ENCODE data around the gene ANKRD52. TPM values are rescaled to one million over a fixed set of nuclear protein-coding genes. Genes with fewer than 3 reads are reported as not detected.

Gene ANKRD52
- total and polyA plus RNA-seq, 2 of the 8 experiments (the other 6 are each of a cell fraction or from before 2014, with no cell fraction given) = 14.0 to 36.3 TPM

DNA sequence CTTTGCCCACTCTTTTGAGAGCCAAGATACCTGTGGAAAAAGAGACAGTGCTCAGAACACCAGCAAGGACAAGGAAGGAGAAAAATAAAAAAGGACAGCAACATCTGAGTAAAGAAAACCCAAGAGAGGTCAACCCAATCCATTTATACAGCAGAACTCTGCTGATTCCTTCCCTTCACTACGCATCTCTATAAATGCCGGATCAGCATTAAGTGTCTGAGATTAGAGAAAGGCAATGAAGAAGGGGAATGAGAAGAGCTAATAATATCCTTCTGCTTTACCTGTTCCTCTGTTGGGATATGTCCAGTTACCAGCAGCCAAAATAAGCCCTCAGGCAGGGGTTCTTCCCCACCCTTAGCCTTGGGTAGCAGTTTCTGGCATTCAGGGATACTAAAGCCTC, 24.4 kb upstream of the ANKRD52 start:
- no peak overlapping the region for H2BK20ac ChIP-seq (ENCODE audit: low read length)
- H3K23ac ChIP-seq (ENCODE audit: insufficient read length) = no peak overlapping the region
- no peak overlapping the region for H3K14ac ChIP-seq (ENCODE audit: insufficient read length)
- no peak overlapping the region for H3K4ac ChIP-seq (replicated peaks; ENCODE audit: insufficient read length, low read depth, low read length)
- H2BK15ac ChIP-seq (ENCODE audit: low read length) = no peak overlapping the region
- H3K4me3 ChIP-seq (ENCODE audit: extremely low read depth in 1 of 4, insufficient read depth in 2 of 4, low read depth in 3 of 4, low read length in 4 of 4) = no peak overlapping the region
- no peak overlapping the region for H3K56ac ChIP-seq (replicated peaks; ENCODE audit: insufficient read length, low read depth, low read length)
- DNase-seq (ENCODE audit: low read depth in 1 of 2, low spot score in 2 of 2) = no peak
- 93% methylated on average over 2 of the region's 2 CpGs; no CpG with 5 or more reads in 1 of the 2 experiments for WGBS, 2 experiments (ENCODE audit: extremely low coverage in 1 of 2, insufficient coverage in 1 of 2, insufficient read length in 1 of 2, insufficient replicate concordance in 2 of 2, low coverage in 1 of 2, low lambda C conversion rate in 2 of 2, missing lambda C conversion rate in 1 of 2)
- POLR2A ChIA-PET (ENCODE audit: partially characterized antibody) = interaction anchor here (0.7 to 2.7 kb wide), 4 partner anchors 12 to 28 kb away, joined by 3 to 8 read pairs (median 5); no protein-coding TSS in a partner anchor
- peaks cover 14 to 66% (median 51%) of the 10 kb centered on the region in 4 experiments; a peak in 7 of 8 replicates for H3K36me3 ChIP-seq (ENCODE audit: control insufficient read depth in 2 of 4, insufficient read depth in 4 of 4, low read length in 3 of 4)
- no peak overlapping the region for H2BK120ac ChIP-seq (replicated peaks; ENCODE audit: low read depth, low read length)
- H3K4me2 ChIP-seq (ENCODE audit: insufficient read depth in 1 of 2, low read depth in 2 of 2, low read length in 2 of 2) = no peak overlapping the region
- H3K79me1 ChIP-seq (ENCODE audit: low read depth, low read length) = no peaks in the 10 kb centered on the region
- H2BK12ac ChIP-seq (ENCODE audit: low read depth, low read length) = no peak overlapping the region
- no peak overlapping the region for H3K18ac ChIP-seq (ENCODE audit: extremely low read depth, low read length)
- H3K9me3 ChIP-seq (ENCODE audit: insufficient read depth in 2 of 2, low read depth in 1 of 2, low read length in 1 of 2) = no peaks in the 10 kb centered on the region
- FAIRE-seq = no peak
- no peaks in the 10 kb centered on the region for H4K20me1 ChIP-seq (replicated peaks in 1 of 2; ENCODE audit: control insufficient read depth in 1 of 2, insufficient read depth in 2 of 2, low read length in 2 of 2)
- no peaks in the 10 kb centered on the region for H3K4me1 ChIP-seq (replicated peaks in 1 of 4; ENCODE audit: control insufficient read depth in 3 of 4, insufficient read depth in 4 of 4, low read length in 3 of 4)
- no peak overlapping the region for H3K27ac ChIP-seq (ENCODE audit: low read depth, low read length)
- no peak overlapping the region for H4K5ac ChIP-seq (ENCODE audit: insufficient read length, low read depth, low read length)
- no peaks in the 10 kb centered on the region for H3K79me2 ChIP-seq (ENCODE audit: control insufficient read depth in 1 of 2, insufficient read depth in 2 of 2, low read length in 2 of 2)
- H3K27me3 ChIP-seq (replicated peaks in 1 of 4; ENCODE audit: control insufficient read depth in 3 of 4, extremely low read depth in 1 of 4, insufficient read depth in 3 of 4, low read length in 3 of 4) = no peaks in the 10 kb centered on the region
- no peaks in the 10 kb centered on the region for H3K23me2 ChIP-seq (ENCODE audit: low read depth, low read length)
- H3K9ac ChIP-seq (replicated peaks in 1 of 4; ENCODE audit: extremely low read depth in 1 of 4, low read depth in 3 of 4, low read length in 3 of 4) = no peak overlapping the region
- no peak overlapping the region for H2AFZ ChIP-seq (ENCODE audit: low read length)
- no peak overlapping the region for H2BK5ac ChIP-seq (ENCODE audit: low read depth, low read length)
- CTCF ChIA-PET (ENCODE audit: partially characterized antibody) = interaction anchor here (0.6 to 0.8 kb wide), 2 partner anchors 14 to 79 kb away, joined by 3 to 5 read pairs; no protein-coding TSS in a partner anchor
- no peak overlapping the region for H4K8ac ChIP-seq (ENCODE audit: extremely low read depth, insufficient read depth, low read length)
- H4K91ac ChIP-seq (replicated peaks; ENCODE audit: insufficient read length, low read length) = no peak overlapping the region
- H2AK5ac ChIP-seq (ENCODE audit: low read depth, low read length) = no peak overlapping the region
- no peak for TF ChIP-seq CEBPB (IDR thresholded peaks at IDR 0.05; ENCODE audit: low read depth, low read length)
- no peak for TF ChIP-seq RAD21 (IDR thresholded peaks at IDR 0.05 in 1 of 2, conservative IDR thresholded peaks at IDR 0.05 in 1 of 2; ENCODE audit: low read depth in 2 of 2, low read length in 2 of 2)
- TF ChIP-seq KDM4A (IDR thresholded peaks at IDR 0.05; ENCODE audit: low read depth, low read length, severe bottlenecking) = no peak
- no peak for TF ChIP-seq EP300 (IDR thresholded peaks at IDR 0.05; ENCODE audit: borderline replicate concordance in 1 of 2, low read depth in 2 of 2, low read length in 2 of 2)
- no peak for TF ChIP-seq SP2 (IDR thresholded peaks at IDR 0.05; ENCODE audit: low read length)
- TF ChIP-seq BRCA1 (IDR thresholded peaks at IDR 0.05; ENCODE audit: low read depth, low read length) = no peak
- no peak for TF ChIP-seq FOSL1 (IDR thresholded peaks at IDR 0.05; ENCODE audit: insufficient read depth, low read depth, low read length)
- TF ChIP-seq, protein P1, sequence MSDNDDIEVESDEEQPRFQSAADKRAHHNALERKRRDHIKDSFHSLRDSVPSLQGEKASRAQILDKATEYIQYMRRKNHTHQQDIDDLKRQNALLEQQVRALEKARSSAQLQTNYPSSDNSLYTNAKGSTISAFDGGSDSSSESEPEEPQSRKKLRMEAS (IDR thresholded peaks at IDR 0.05) = no peak
- TF ChIP-seq, protein P2, sequence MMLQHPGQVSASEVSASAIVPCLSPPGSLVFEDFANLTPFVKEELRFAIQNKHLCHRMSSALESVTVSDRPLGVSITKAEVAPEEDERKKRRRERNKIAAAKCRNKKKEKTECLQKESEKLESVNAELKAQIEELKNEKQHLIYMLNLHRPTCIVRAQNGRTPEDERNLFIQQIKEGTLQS (IDR thresholded peaks at IDR 0.05; ENCODE audit: insufficient read depth, low read depth, low read length) = no peak
- TF ChIP-seq, protein P3, sequence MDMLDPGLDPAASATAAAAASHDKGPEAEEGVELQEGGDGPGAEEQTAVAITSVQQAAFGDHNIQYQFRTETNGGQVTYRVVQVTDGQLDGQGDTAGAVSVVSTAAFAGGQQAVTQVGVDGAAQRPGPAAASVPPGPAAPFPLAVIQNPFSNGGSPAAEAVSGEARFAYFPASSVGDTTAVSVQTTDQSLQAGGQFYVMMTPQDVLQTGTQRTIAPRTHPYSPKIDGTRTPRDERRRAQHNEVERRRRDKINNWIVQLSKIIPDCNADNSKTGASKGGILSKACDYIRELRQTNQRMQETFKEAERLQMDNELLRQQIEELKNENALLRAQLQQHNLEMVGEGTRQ (IDR thresholded peaks at IDR 0.05; ENCODE audit: low read length) = no peak
- TF ChIP-seq HDAC2 (IDR thresholded peaks at IDR 0.05; ENCODE audit: borderline replicate concordance in 1 of 2, low read depth in 2 of 2, low read length in 2 of 2) = no peak

Data from H1 (cell line).